Measurements from ENCODE around the gene MFAP1.
A peak's percentile ranks its signal among the peaks of the same experiment; 100 is the strongest.
"Not testable (repeated sequence)": the region's sequence is repeated elsewhere in the genome, so short reads cannot be mapped to it uniquely, and the experiment has no call there.

MFAP1 gene

GRCh38 chr15:43815064-43815463 is 9.4 kb downstream of the MFAP1 start:
- not testable (repeated sequence) for DNase-seq (ENCODE audit: low spot score)

DNA sequence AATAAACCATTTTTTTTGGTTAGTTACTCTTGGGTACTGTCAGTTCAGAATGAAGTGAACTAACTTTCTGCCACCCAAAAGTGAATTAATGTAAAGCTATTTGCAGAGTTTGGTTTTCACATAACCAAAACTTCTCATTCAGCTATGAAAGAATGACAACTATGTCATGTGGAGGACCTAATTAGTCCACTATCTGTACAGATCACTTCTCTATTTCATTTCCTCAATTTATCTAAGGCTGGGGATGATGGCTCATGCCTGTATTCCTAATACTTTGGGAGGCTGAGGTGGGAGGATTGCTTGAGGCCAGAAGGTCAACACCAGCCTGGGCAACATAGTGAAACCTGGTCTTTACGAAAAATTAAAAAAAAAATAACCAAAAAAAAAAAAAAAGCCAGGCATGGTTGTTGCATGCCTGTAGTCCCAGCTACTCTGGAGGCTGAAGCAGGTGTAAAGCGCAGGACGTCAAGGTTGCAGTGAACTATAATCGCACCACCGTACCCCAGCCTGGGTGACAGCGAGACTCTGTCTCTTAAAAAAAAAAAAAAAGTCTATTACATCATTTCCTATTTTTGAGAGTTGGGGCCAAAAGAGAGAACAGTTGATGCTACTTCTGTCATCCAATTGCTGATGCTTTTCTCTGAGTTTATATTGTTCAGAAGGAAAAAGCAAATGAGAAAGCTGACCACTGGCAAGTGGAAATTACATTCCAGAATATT is 15.4 kb downstream of the MFAP1 start:
- DNase-seq (ENCODE audit: low spot score), result no peak

- DNase-seq (ENCODE audit: low spot score), result no peak
These were observed 16.0 kb downstream of the MFAP1 start for GRCh38 chr15:43808435-43808950.

- not testable (repeated sequence) for DNase-seq (ENCODE audit: low spot score)
These were observed 21.8 kb downstream of the MFAP1 start for GRCh38 chr15:43802676-43803075.

- peak; percentile 92 for DNase-seq (ENCODE audit: low spot score)
These were observed 24.0 kb downstream of the MFAP1 start, which contains the start of gene HYPK for GRCh38 chr15:43800286-43801141. TSS of gene HYPK (plus strand) at chr15:43800599. CDS start at chr15:43800623, 24 bp downstream.

GRCh38 chr15:43799945-43800285 is 24.6 kb downstream of the MFAP1 start, which contains the start of gene SERINC4:
TSS of gene SERINC4 (minus strand) at chr15:43800220. CDS start at chr15:43799986, 234 bp downstream.
- no peak for DNase-seq (ENCODE audit: low spot score)

GRCh38 chr15:43799209-43799944 is 25.1 kb downstream of the MFAP1 start:
- no peak for DNase-seq (ENCODE audit: low spot score)

DNA sequence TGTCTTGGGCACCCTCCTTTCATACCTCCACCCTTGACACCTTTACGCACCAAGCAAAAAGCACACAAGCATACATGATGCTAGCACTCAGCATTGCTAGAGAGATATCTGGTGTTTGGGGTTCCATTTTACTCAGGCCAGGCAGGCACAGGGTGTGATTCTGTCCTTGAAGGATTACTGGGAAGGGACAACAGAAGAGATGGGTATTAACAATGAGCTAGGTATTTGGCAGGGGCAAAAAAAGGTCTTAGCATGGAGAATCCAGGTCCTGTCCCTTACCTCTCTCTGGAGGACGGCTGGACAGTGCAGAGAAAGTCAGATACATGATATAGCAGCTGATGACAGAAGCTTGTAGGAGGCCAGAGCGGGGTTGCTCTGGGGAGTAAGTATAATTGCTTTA is 27.9 kb downstream of the MFAP1 start:
- no peak for DNase-seq (ENCODE audit: low spot score)

GRCh38 chr15:43795997-43796396 is 28.5 kb downstream of the MFAP1 start:
- no peak for DNase-seq (ENCODE audit: low spot score)

DNA sequence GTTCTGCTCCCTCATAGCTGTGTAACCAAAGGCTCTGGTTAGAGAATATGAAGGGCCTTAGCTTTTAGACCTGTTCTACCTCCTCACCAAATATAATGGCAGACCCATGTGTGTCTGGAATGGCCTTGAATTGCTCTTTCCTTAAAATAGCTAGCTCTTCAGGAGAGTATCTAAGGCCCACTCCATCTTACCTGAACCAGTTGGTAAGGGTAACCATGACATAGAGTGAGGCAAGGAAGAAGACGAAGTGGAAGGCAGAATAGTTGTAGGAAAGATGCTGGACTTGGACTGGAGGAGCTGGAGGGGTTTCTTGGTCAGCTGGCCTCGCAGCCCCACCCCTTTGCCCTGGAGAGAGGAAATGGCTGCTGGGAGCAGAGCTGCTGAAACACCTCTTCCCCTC is 29.3 kb downstream of the MFAP1 start:
- DNase-seq (ENCODE audit: low spot score), result no peak

DNA sequence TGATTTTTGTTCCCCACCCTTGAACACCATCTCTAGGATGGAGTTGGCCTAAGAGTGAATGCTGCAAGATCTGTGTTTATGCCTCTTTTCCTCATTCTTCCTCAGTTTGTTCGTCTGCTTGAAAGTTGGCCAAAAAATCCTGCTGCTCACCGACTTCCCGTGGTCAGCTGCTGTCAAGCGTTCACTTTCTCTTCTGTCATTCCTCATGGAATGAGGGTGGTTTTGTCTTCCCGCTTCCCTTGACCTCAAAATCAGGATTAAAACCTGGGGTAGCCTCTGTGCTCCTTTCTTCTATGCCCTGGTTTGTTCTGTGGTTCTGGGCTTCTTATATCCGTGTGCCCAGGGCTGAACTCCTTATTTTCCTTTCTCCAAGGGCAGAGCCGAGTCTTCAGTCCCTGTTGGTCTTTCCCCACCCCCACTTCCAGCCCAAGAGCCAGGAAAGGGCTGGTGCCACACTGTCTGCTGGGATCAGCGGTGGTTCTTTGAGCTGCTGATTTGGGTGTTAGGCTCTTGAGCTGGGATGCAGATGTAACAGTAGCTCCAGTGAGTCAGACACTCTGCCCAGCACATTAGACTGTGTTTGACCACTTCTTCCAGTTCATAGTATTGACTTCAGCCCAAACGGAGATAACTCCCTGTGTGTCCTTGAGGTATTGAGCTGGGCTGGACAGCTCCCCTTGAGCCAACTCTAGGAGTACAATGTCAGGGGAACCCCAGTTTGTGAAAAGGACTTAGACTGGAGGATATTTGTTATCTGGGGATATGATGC is 30.0 kb downstream of the MFAP1 start:
- DNase-seq (ENCODE audit: low spot score), result no peak

- no peak for DNase-seq (ENCODE audit: low spot score)
These were observed 30.8 kb downstream of the MFAP1 start for GRCh38 chr15:43793647-43794046.

DNA sequence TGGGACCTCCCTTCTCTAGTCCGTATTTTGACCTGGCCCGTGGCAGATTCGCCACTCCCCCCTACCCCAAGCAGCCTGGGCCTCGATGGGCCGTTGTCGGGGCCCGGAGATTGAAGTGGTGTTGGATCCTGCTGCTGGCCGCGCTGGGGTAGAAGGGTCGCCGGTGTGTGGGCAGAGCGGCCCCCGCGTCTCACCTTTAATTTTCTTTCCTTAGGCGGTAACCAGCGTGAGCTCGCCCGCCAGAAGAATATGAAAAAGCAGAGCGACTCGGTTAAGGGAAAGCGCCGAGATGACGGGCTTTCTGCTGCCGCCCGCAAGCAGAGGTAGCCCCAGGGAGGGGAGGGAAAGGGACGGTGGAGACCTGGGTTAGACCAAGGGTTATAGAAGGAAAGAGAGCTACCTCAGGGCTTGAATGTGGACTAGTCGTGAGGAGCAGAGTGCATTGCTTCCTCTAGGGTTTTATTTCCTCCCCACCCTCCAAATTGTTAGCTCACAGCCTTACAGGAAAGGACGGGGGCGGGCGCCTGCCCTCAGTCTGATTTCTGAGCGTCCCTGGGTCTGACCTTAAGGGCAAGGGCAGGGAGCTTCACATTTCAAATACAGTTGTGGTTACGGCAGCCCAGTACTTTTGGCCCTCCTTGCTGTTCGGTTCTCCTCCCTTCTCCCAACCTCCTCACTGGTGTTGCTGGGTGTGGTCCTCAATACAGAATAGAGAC is 31.6 kb downstream of the MFAP1 start:
- peak; percentile 33 for DNase-seq (ENCODE audit: low spot score)

GRCh38 chr15:43791993-43792760 is 32.3 kb downstream of the MFAP1 start, which contains the start of gene SERF2:
TSS of gene SERF2 (plus strand) at chr15:43792320. CDS start at chr15:43792377, 57 bp downstream.
- peak; percentile 100 for DNase-seq (ENCODE audit: low spot score)

GRCh38 chr15:43789409-43789808 is 35.1 kb downstream of the MFAP1 start:
- DNase-seq (ENCODE audit: low spot score), result no peak

- no peak for DNase-seq (ENCODE audit: low spot score)
These were observed 45.5 kb downstream of the MFAP1 start for GRCh38 chr15:43779016-43779415.

GRCh38 chr15:43777267-43777914 is 47.1 kb downstream of the MFAP1 start:
- peak; percentile 84 for DNase-seq (ENCODE audit: low spot score)

- peak; percentile 76 for DNase-seq (ENCODE audit: low spot score)
These were observed 47.7 kb downstream of the MFAP1 start, which contains the start of gene ELL3 for GRCh38 chr15:43776718-43777266. TSS of gene ELL3 (minus strand) at chr15:43776966. CDS start at chr15:43776901, 65 bp downstream.
